ENCODE measurements around the gene LRFN5.

Gene LRFN5

DNA sequence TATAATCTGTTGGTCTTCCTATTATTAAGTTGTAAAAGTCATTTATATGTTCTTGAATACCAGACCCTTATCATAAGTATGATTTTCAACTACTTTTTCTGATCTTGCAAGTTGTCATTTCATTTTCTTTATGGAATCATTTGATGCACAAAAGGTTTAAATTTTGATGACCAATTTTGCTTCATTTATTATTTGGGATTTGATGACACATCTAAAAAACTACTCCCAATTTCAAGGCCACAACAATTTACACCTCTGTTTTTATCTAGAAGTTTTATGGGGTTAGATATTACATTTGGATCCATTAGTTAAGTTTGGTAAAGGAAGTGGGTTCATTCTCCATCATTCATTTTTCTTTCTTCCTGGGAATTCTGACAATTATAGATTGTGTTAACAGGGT, 259.2 kb downstream of the LRFN5 start:
- H3K36me3 ChIP-seq (replicated peaks in 1 of 2; ENCODE audit: control insufficient read depth in 2 of 2, insufficient read depth in 2 of 2, low read length in 2 of 2), result no peaks in the 10 kb centered on the region
- H3K27me3 ChIP-seq (ENCODE audit: control insufficient read depth in 3 of 3, insufficient read depth in 3 of 3, low read depth in 1 of 3, low read length in 3 of 3), result no peaks in the 10 kb centered on the region
- H3K9me3 ChIP-seq (replicated peaks in 1 of 2; ENCODE audit: control insufficient read depth in 2 of 2, insufficient read depth in 1 of 2, low read depth in 1 of 2, low read length in 2 of 2), result peaks cover 0 to 8% of the 10 kb centered on the region in 2 donors
- H3K4me3 ChIP-seq (ENCODE audit: low read length in 2 of 2), result no peak overlapping the region
- no peak overlapping the region for H2BK5ac ChIP-seq (ENCODE audit: low read length)
- H3K9ac ChIP-seq (ENCODE audit: low read depth, low read length, poor library complexity), result no peak overlapping the region
- H3K14ac ChIP-seq (ENCODE audit: low read length), result no peak overlapping the region
- no peak overlapping the region for H2AK5ac ChIP-seq (ENCODE audit: low read depth, low read length)
- H2BK12ac ChIP-seq (ENCODE audit: low read length), result no peak overlapping the region
- no peak for DNase-seq (ENCODE audit: low spot score)
- H2AFZ ChIP-seq (ENCODE audit: low read length), result no peak overlapping the region
- no peak overlapping the region for H4K91ac ChIP-seq (ENCODE audit: low read depth, low read length, poor library complexity)
- H3K27ac ChIP-seq (replicated peaks; ENCODE audit: low read length), result no peak overlapping the region
- H3K4me1 ChIP-seq (ENCODE audit: control insufficient read depth in 2 of 2, insufficient read depth in 1 of 2, low read depth in 1 of 2, low read length in 2 of 2), result peaks cover 0 to 8% of the 10 kb centered on the region in 2 donors
- H3K18ac ChIP-seq (ENCODE audit: low read length), result no peak overlapping the region
- no peak overlapping the region for H2BK120ac ChIP-seq (ENCODE audit: low read depth, low read length)
- H3K23ac ChIP-seq (ENCODE audit: low read depth, low read length, poor library complexity), result no peak overlapping the region
- H3K4me2 ChIP-seq (ENCODE audit: insufficient read depth, low read length, poor library complexity, severe bottlenecking), result no peak overlapping the region
- no peak overlapping the region for H3K4ac ChIP-seq (ENCODE audit: low read length)
- H3K79me1 ChIP-seq (ENCODE audit: low read depth, low read length), result no peaks in the 10 kb centered on the region
- no peak overlapping the region for H2BK15ac ChIP-seq (ENCODE audit: low read length)
- no peak overlapping the region for H4K8ac ChIP-seq (ENCODE audit: low read depth, low read length)

DNA sequence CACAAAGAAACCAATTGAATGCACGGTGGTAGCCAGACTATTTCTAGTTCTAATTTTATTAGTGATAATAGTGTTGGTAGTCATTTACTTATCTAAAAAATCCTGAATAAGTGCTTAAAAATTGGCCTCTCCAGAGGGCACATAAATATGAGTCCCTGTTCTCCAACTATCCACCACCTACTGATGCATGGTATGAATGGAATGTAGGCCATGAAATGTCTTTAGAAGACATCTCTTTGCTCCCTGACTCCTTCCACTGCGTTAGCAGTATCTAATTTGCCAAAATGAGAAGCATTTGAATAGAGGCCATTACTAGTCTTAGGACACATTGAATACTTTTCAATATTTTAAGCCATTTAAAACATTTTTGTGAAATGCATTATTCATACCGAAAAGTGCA, 261.7 kb downstream of the LRFN5 start:
- no peaks in the 10 kb centered on the region for H3K79me1 ChIP-seq (ENCODE audit: low read depth, low read length)
- no CpG with 5 or more reads among the region's 3 CpGs for WGBS, 2 donors (ENCODE audit: extremely low coverage in 2 of 2, insufficient read length in 2 of 2, insufficient replicate concordance in 1 of 2)

DNA sequence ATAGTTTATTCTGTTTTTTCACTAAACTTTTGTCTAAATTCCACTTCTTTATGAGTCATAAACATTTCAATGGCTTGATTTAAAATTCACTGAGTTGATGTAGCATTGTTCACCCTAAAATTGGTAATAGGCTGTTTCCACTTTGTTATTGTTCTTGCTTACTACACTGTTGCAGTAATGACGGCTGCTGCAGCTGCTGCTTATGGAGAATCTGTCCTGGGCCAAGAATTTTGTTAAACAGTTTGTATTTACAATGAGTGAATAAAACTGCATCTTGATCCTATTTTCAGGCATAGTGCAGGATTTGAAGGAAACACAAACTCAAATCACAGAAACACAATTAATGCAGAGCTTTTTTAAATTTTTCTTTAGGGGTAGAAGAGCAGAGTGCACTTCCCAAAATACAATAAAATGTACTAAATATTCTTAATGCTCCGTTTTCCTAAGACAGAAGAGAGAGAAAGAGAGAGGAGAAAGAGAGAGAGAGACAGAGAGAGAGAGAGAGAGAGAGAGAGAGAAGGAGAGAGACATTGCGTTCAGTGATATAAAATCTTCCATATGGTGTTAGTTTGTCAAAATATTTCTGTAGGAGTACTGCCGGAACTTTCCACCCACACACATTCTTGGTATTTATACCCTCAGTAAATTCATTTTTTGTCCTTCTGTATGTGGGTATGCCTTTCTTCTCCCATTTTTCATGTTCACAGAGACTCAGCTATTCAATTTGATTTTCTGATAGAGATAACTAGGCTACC, 266.4 kb downstream of the LRFN5 start:
- H3K36me3 ChIP-seq (replicated peaks in 1 of 2; ENCODE audit: control insufficient read depth in 2 of 2, insufficient read depth in 2 of 2, low read length in 2 of 2), result no peaks in the 10 kb centered on the region
- no peak overlapping the region for H3K23ac ChIP-seq (ENCODE audit: low read depth, low read length, poor library complexity)
- H3K9me3 ChIP-seq (replicated peaks in 1 of 2; ENCODE audit: control insufficient read depth in 2 of 2, insufficient read depth in 1 of 2, low read depth in 1 of 2, low read length in 2 of 2), result peaks cover 0 to 8% of the 10 kb centered on the region in 2 donors
- H4K8ac ChIP-seq (ENCODE audit: low read depth, low read length), result no peak overlapping the region
- no peak overlapping the region for H3K4me2 ChIP-seq (ENCODE audit: insufficient read depth, low read length, poor library complexity, severe bottlenecking)
- H2BK120ac ChIP-seq (ENCODE audit: low read depth, low read length), result no peak overlapping the region
- H3K14ac ChIP-seq (ENCODE audit: low read length), result no peak overlapping the region
- WGBS, 2 donors (ENCODE audit: extremely low coverage in 2 of 2, insufficient read length in 2 of 2, insufficient replicate concordance in 1 of 2), result no CpG with 5 or more reads among the region's 4 CpGs
- peak overlapping the region; percentile 3 for H2AFZ ChIP-seq (ENCODE audit: low read length)
- no peak for DNase-seq (ENCODE audit: low spot score)
- no peak overlapping the region for H2BK12ac ChIP-seq (ENCODE audit: low read length)
- H3K27me3 ChIP-seq (ENCODE audit: control insufficient read depth in 3 of 3, insufficient read depth in 3 of 3, low read depth in 1 of 3, low read length in 3 of 3), result no peaks in the 10 kb centered on the region
- H3K4me3 ChIP-seq (ENCODE audit: low read length in 2 of 2), result no peak overlapping the region
- H3K4me1 ChIP-seq (ENCODE audit: control insufficient read depth in 2 of 2, insufficient read depth in 1 of 2, low read depth in 1 of 2, low read length in 2 of 2), result peaks cover 0 to 8% of the 10 kb centered on the region in 2 donors
- no peak overlapping the region for H2AK5ac ChIP-seq (ENCODE audit: low read depth, low read length)
- H3K79me1 ChIP-seq (ENCODE audit: low read depth, low read length), result no peaks in the 10 kb centered on the region
- no peak overlapping the region for H3K9ac ChIP-seq (ENCODE audit: low read depth, low read length, poor library complexity)
- no peak overlapping the region for H2BK15ac ChIP-seq (ENCODE audit: low read length)
- H3K27ac ChIP-seq (replicated peaks; ENCODE audit: low read length), result no peak overlapping the region
- no peak overlapping the region for H4K91ac ChIP-seq (ENCODE audit: low read depth, low read length, poor library complexity)
- H3K4ac ChIP-seq (ENCODE audit: low read length), result no peak overlapping the region
- H3K18ac ChIP-seq (ENCODE audit: low read length), result no peak overlapping the region
- H2BK5ac ChIP-seq (ENCODE audit: low read length), result no peak overlapping the region

More for the DNA sequence above, 261.7 kb downstream of the LRFN5 start:
- Histone ChIP-seq H3K9me3 (replicated peaks in 1 of 2; ENCODE audit: control insufficient read depth in 2 of 2, insufficient read depth in 1 of 2, low read depth in 1 of 2, low read length in 2 of 2) (peaks cover 0 to 8% of the 10 kb centered on the region in 2 donors), H2BK120ac (ENCODE audit: low read depth, low read length) (no peak overlapping the region), H2AK5ac (ENCODE audit: low read depth, low read length) (no peak overlapping the region), H3K27ac (replicated peaks; ENCODE audit: low read length) (no peak overlapping the region), H2BK5ac (ENCODE audit: low read length) (no peak overlapping the region), H3K4me1 (ENCODE audit: control insufficient read depth in 2 of 2, insufficient read depth in 1 of 2, low read depth in 1 of 2, low read length in 2 of 2) (peaks cover 0 to 10% of the 10 kb centered on the region in 2 donors), H2AFZ (ENCODE audit: low read length) (no peak overlapping the region), H3K14ac (ENCODE audit: low read length) (no peak overlapping the region), H3K23ac (ENCODE audit: low read depth, low read length, poor library complexity) (no peak overlapping the region), H3K4me3 (ENCODE audit: low read length in 2 of 2) (no peak overlapping the region), H3K9ac (ENCODE audit: low read depth, low read length, poor library complexity) (no peak overlapping the region), H3K4me2 (ENCODE audit: insufficient read depth, low read length, poor library complexity, severe bottlenecking) (no peak overlapping the region), H3K4ac (ENCODE audit: low read length) (no peak overlapping the region), H4K8ac (ENCODE audit: low read depth, low read length) (no peak overlapping the region), H3K36me3 (replicated peaks in 1 of 2; ENCODE audit: control insufficient read depth in 2 of 2, insufficient read depth in 2 of 2, low read length in 2 of 2) (no peaks in the 10 kb centered on the region), H4K91ac (ENCODE audit: low read depth, low read length, poor library complexity) (no peak overlapping the region), H2BK12ac (ENCODE audit: low read length) (no peak overlapping the region), H2BK15ac (ENCODE audit: low read length) (no peak overlapping the region), H3K18ac (ENCODE audit: low read length) (no peak overlapping the region), H3K27me3 (ENCODE audit: control insufficient read depth in 3 of 3, insufficient read depth in 3 of 3, low read depth in 1 of 3, low read length in 3 of 3) (no peaks in the 10 kb centered on the region)
- DNase-seq (ENCODE audit: low spot score), result no peak

DNA sequence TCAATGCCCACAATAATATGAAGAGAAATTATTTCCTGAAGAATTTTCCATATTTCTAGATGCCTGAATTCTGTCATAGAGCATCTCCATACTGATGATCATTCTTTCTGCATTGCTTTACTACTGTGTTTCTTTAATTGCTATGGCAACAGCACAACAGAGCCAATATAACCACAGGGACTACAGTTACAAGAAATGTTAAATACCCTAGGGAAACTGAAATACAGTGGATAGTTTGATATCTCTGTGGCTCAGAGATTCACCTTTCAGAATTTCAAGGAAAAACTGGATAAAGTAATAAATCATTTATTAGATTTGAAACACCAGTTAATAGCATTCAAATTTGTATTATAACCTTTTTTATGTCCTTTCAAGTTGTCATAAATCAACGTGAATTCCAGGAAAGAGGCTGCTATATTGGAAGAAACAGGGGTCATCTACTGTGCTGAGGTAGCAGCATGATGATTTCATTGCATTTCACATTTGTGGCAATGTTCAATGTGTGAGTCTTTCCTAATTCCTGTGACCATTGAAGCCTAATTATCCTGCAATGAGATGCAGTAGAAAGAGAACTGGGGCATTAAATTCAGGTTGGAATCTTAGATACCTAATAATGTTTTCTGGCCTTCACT, 267.1 kb downstream of the LRFN5 start:
- Histone ChIP-seq H3K4me1 (ENCODE audit: control insufficient read depth in 2 of 2, insufficient read depth in 1 of 2, low read depth in 1 of 2, low read length in 2 of 2) (peaks cover 0 to 2% of the 10 kb centered on the region in 2 donors), H4K8ac (ENCODE audit: low read depth, low read length) (no peak overlapping the region), H4K91ac (ENCODE audit: low read depth, low read length, poor library complexity) (no peak overlapping the region), H2AK5ac (ENCODE audit: low read depth, low read length) (no peak overlapping the region), H3K4me2 (ENCODE audit: insufficient read depth, low read length, poor library complexity, severe bottlenecking) (no peak overlapping the region), H3K4ac (ENCODE audit: low read length) (no peak overlapping the region), H3K36me3 (replicated peaks in 1 of 2; ENCODE audit: control insufficient read depth in 2 of 2, insufficient read depth in 2 of 2, low read length in 2 of 2) (no peaks in the 10 kb centered on the region), H3K23ac (ENCODE audit: low read depth, low read length, poor library complexity) (no peak overlapping the region), H2BK12ac (ENCODE audit: low read length) (no peak overlapping the region), H3K27me3 (ENCODE audit: control insufficient read depth in 3 of 3, insufficient read depth in 3 of 3, low read depth in 1 of 3, low read length in 3 of 3) (no peaks in the 10 kb centered on the region), H3K14ac (ENCODE audit: low read length) (no peak overlapping the region), H2BK5ac (ENCODE audit: low read length) (no peak overlapping the region), H3K79me1 (ENCODE audit: low read depth, low read length) (no peaks in the 10 kb centered on the region), H2BK120ac (ENCODE audit: low read depth, low read length) (no peak overlapping the region), H3K4me3 (ENCODE audit: low read length in 2 of 2) (no peak overlapping the region), H3K9me3 (replicated peaks in 1 of 2; ENCODE audit: control insufficient read depth in 2 of 2, insufficient read depth in 1 of 2, low read depth in 1 of 2, low read length in 2 of 2) (peaks cover 0 to 8% of the 10 kb centered on the region in 2 donors), H3K27ac (replicated peaks; ENCODE audit: low read length) (no peak overlapping the region), H3K9ac (ENCODE audit: low read depth, low read length, poor library complexity) (no peak overlapping the region), H2BK15ac (ENCODE audit: low read length) (no peak overlapping the region), H2AFZ (ENCODE audit: low read length) (no peak overlapping the region), H3K18ac (ENCODE audit: low read length) (no peak overlapping the region)
- DNase-seq (ENCODE audit: low spot score), result no peak
- no CpG with 5 or more reads among the region's 1 CpG for whole genome bisulfite sequencing, 2 donors (ENCODE audit: extremely low coverage in 2 of 2, insufficient read length in 2 of 2, insufficient replicate concordance in 1 of 2)
